Thymus (tissue), 11 donors: ENCODE data around the gene EIF2S2. TPM values are rescaled to one million over a fixed set of nuclear protein-coding genes. Genes with fewer than 3 reads are reported as not detected.
A peak's percentile ranks its signal among the peaks of the same experiment; 100 is the strongest.
"Not testable (repeated sequence)": the region's sequence is repeated elsewhere in the genome, so short reads cannot be mapped to it uniquely, and the experiment has no call there.

Experiments used
- DNase-seq, 9 donors: peaks; one replicate each; pipeline ENCODE4 v3.0.0-alpha.2; 2013; ENCODE audit warnings: low spot score in 9 of 9, low read depth in 6 of 9, missing footprints in 1 of 9
- H3K27ac ChIP-seq, 2 donors: one replicate each; pipeline ENCODE4 v1.5.1; 2013; ENCODE audit warnings: control low read depth in 1 of 2, low read depth in 1 of 2, low read length in 1 of 2, mild to moderate bottlenecking in 1 of 2, moderate library complexity in 1 of 2
- H3K27me3 ChIP-seq, 2 donors: one replicate each; pipeline ENCODE4 v1.5.1; 2013; ENCODE audit warnings: low read length in 1 of 2; ENCODE audit not compliant: control insufficient read depth in 2 of 2, insufficient read depth in 1 of 2
- H3K36me3 ChIP-seq, 2 donors: one replicate each; pipeline ENCODE4 v1.5.1; 2013; ENCODE audit warnings: low read length in 1 of 2, mild to moderate bottlenecking in 1 of 2, moderate library complexity in 1 of 2; ENCODE audit not compliant: control insufficient read depth in 2 of 2, insufficient read depth in 2 of 2
- H3K4me1 ChIP-seq, 2 donors: one replicate each; pipeline ENCODE4 v1.5.1; 2013; ENCODE audit warnings: low read length in 2 of 2; ENCODE audit not compliant: control insufficient read depth in 2 of 2, insufficient read depth in 2 of 2
- H3K4me3 ChIP-seq, 2 donors: one replicate each; pipeline ENCODE4 v1.5.1; 2013; ENCODE audit warnings: low read length in 2 of 2, control low read depth in 1 of 2, mild to moderate bottlenecking in 1 of 2
- H3K9me3 ChIP-seq, 2 donors: one replicate each; pipeline ENCODE4 v1.5.1; 2013; ENCODE audit warnings: low read length in 1 of 2, mild to moderate bottlenecking in 1 of 2; ENCODE audit not compliant: control insufficient read depth in 2 of 2, insufficient read depth in 1 of 2
- WGBS: extraction: QIAGEN DNeasy Blood & Tissue Kit; methylation state at CpG from one replicate; pipeline ENCODE4 v1.1.7; 2013; 5-methylcytosine and 5-hydroxymethylcytosine counted together
- polyA plus RNA-seq: library from polyadenylated mRNA; stranded (reverse); fragments of 200-250 nt; gene quantifications from one replicate; pipeline ENCODE4 v1.2.3, GENCODE V29; 2013
- total RNA-seq: library from RNA; stranded (reverse); fragments of 120-200 nt; gene quantifications from one replicate; pipeline ENCODE4 v1.2.4, GENCODE V29; 2013
- donor health status: healthy.

The EIF2S2 gene
- total and polyA plus RNA-seq, 2 donors = 48.4 to 78.1 TPM

GRCh38 chr20:34143951-34144350 lies 31.9 kb upstream of the EIF2S2 start:
- no peaks in the 10 kb centered on the region for H3K36me3 ChIP-seq
- H3K4me1 ChIP-seq = no peaks in the 10 kb centered on the region
- WGBS = 92% methylated on average over 7 of the region's 7 CpGs
- H3K27ac ChIP-seq = no peak overlapping the region
- H3K9me3 ChIP-seq = no peaks in the 10 kb centered on the region
- H3K4me3 ChIP-seq = no peak overlapping the region
- no peak for DNase-seq
- no peaks in the 10 kb centered on the region for H3K27me3 ChIP-seq

GRCh38 chr20:34142121-34142520 lies 30.1 kb upstream of the EIF2S2 start:
- Histone ChIP-seq H3K27me3 (no peaks in the 10 kb centered on the region), H3K9me3 (no peaks in the 10 kb centered on the region), H3K4me3 (no peak overlapping the region), H3K4me1 (no peaks in the 10 kb centered on the region), H3K36me3 (no peaks in the 10 kb centered on the region), H3K27ac (no peak overlapping the region)
- WGBS = 84% methylated on average over 1 of the region's 1 CpG
- no peak for DNase-seq

DNA sequence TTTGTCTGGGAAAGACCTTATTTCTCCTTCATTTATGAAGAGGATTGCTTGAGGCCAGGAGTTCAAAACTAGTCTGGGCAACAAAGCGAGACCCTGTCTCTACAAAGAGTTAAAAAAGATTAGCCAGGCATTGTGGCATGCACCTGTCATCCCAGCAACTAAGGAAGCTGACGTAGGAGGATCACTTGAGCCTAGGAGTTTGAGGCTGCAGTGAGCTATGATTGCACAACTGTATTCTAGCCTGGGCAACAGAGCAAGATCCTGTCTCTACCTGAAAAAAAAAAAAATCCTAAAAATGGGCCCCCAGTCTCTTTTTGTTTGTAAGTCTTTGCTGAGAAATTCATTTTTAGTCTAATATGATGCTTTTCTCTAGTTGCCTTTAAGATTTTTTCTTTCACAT lies 29.2 kb upstream of the EIF2S2 start:
- no peaks in the 10 kb centered on the region for H3K36me3 ChIP-seq
- 78% methylated on average over 2 of the region's 2 CpGs for WGBS
- H3K9me3 ChIP-seq = no peaks in the 10 kb centered on the region
- H3K27me3 ChIP-seq = no peaks in the 10 kb centered on the region
- no peak overlapping the region for H3K4me3 ChIP-seq
- H3K4me1 ChIP-seq = no peaks in the 10 kb centered on the region
- DNase-seq = no peak
- no peak overlapping the region for H3K27ac ChIP-seq

DNA sequence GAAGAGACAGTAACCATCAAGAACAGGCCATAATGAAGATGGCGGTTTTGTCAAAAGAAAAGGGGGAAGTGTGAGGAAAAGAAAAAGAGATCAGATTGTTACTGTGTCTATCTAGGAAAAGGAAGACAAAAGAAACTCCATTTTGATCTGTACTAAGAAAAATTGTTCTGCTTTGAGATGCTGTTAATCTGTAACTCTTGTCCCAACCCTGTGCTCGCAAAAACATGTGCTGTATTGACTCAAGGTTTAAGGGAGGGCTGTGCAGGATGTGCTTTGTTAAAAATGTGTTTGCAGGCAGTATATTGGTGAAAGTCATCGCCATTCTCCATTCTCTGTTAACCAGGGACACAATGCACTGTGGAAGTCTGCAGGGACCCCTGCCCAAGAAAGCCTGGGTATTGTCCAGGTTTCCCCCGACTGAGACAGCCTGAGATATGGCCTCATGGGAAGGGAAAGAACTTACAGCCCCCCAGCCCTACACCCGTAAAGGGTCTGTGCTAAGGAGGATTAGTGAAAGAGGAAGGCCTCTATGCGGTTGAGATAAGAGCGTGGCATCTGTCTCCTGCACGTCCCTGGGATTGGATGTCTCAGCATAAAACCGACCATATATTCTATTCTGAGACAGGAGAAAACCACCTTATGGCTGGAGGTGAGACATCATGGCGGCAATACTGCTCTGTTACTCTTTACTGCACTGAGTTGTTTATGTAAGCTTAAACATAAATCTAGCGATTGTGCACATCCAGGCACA lies 23.7 kb upstream of the EIF2S2 start:
- 87% methylated on average over 11 of the region's 11 CpGs for WGBS
- not testable (repeated sequence) for H3K27ac ChIP-seq, H3K9me3 ChIP-seq, H3K4me3 ChIP-seq, DNase-seq, H3K27me3 ChIP-seq, H3K4me1 ChIP-seq, H3K36me3 ChIP-seq

- not testable (repeated sequence) for H3K27me3 ChIP-seq, H3K9me3 ChIP-seq, H3K4me3 ChIP-seq, H3K4me1 ChIP-seq, H3K36me3 ChIP-seq, DNase-seq, H3K27ac ChIP-seq
- WGBS = 92% methylated on average over 4 of the region's 4 CpGs
Measured at GRCh38 chr20:34133365-34133860, 21.4 kb upstream of the EIF2S2 start.

- not testable (repeated sequence) for H3K4me3 ChIP-seq, H3K27ac ChIP-seq, H3K27me3 ChIP-seq, H3K9me3 ChIP-seq, H3K4me1 ChIP-seq, H3K36me3 ChIP-seq, DNase-seq
- WGBS = 96% methylated on average over 21 of the region's 21 CpGs
Measured at GRCh38 chr20:34132943-34133342, 20.9 kb upstream of the EIF2S2 start.

GRCh38 chr20:34132491-34132890 lies 20.4 kb upstream of the EIF2S2 start:
- not testable (repeated sequence) for H3K36me3 ChIP-seq, H3K27ac ChIP-seq, H3K9me3 ChIP-seq, H3K4me3 ChIP-seq, H3K27me3 ChIP-seq, DNase-seq, H3K4me1 ChIP-seq
- 98% methylated on average over 26 of the region's 26 CpGs for WGBS

DNA sequence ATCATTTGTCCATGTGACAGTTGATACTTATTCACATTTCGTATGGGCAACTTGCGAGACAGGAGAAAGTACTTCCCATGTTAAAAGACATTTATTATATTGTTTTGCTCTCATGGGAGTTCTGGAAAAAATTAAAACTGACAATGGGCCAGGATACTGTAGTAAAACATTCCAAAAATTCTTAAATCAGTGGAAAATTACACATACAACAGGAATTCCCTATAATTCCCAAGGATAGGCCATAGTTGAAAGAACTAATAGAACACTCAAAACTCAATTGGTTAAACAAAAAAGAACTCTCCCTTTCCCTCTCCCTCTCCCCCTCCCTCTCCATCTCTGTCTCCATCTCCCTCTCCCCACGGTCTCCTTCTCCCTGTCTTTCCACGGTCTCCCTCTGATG lies 19.4 kb upstream of the EIF2S2 start:
- WGBS = 95% methylated on average over 4 of the region's 4 CpGs
- Histone ChIP-seq H3K9me3 (no peaks in the 10 kb centered on the region), H3K36me3 (no peaks in the 10 kb centered on the region), H3K4me3 (no peak overlapping the region), H3K4me1 (peaks cover 0 to 3% of the 10 kb centered on the region in 2 donors), H3K27ac (no peak overlapping the region), H3K27me3 (no peaks in the 10 kb centered on the region)
- DNase-seq = no peak

GRCh38 chr20:34129518-34130162 lies 17.6 kb upstream of the EIF2S2 start:
- no peaks in the 10 kb centered on the region for H3K36me3 ChIP-seq
- H3K9me3 ChIP-seq = no peaks in the 10 kb centered on the region
- peaks cover 0 to 3% of the 10 kb centered on the region in 2 donors for H3K4me1 ChIP-seq
- H3K27me3 ChIP-seq = no peaks in the 10 kb centered on the region
- peak in 8 of 9 donors; percentile 54 to 85 (median 68) for DNase-seq
- WGBS = 6% methylated on average over 10 of the region's 10 CpGs
- H3K27ac ChIP-seq = no peak overlapping the region
- H3K4me3 ChIP-seq = no peak overlapping the region
